ENCODE measurements around the gene PPID.
A peak's percentile ranks its signal among the peaks of the same experiment; 100 is the strongest.

The PPID gene

DNA sequence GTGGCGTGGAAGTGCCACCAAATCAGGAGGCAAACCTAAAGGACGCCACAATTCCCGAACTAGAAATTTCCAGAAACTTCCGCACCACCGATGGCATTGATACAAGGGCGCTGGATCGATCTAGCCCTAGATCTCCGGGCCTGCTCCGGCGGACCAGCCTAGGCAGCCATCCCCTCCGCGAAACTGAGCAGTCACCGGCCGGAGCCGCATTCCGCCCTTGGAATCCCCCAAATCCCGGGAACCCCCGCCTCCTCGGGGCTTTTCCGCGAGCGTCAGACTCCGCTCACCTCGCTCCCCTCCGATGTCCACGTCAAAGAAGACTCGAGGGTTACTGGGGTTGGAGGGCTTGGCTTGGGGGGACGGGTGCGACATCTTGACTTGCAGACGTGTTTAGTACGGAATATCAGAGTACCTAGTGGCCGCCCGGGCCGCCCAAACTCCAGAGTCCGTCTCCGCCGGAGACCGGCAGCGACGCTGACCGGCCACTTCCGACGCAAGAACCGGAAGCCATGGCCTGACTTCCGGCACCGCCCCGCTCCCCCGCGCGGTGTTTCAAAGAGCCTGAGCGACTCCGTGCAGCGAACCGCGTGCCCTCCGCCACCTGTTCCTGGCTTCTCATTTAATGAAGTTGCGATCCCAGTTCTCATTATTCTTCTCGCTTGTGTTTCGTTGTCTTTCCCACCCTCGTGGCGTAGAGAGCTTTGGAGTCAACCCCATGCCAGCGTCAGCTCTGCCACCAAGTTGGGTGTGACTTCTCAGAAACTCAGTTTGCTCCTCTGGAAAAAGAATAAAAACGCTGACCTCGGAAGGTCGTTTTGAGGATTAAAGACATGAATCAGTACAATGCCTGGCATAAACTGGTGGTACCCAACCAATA, at the start of gene PPID:
TSS of gene PPID (minus strand) at position 480 of the 877 bp plus-strand sequence. CDS start at position 372, 108 bp downstream.
- H3K4me3 ChIP-seq (ENCODE audit: low read depth, low read length) = peak within 1 kb of the TSS; percentile 92
- TF ChIP-seq, protein P1, sequence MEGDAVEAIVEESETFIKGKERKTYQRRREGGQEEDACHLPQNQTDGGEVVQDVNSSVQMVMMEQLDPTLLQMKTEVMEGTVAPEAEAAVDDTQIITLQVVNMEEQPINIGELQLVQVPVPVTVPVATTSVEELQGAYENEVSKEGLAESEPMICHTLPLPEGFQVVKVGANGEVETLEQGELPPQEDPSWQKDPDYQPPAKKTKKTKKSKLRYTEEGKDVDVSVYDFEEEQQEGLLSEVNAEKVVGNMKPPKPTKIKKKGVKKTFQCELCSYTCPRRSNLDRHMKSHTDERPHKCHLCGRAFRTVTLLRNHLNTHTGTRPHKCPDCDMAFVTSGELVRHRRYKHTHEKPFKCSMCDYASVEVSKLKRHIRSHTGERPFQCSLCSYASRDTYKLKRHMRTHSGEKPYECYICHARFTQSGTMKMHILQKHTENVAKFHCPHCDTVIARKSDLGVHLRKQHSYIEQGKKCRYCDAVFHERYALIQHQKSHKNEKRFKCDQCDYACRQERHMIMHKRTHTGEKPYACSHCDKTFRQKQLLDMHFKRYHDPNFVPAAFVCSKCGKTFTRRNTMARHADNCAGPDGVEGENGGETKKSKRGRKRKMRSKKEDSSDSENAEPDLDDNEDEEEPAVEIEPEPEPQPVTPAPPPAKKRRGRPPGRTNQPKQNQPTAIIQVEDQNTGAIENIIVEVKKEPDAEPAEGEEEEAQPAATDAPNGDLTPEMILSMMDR (IDR thresholded peaks at IDR 0.05; ENCODE audit: borderline replicate concordance, insufficient read depth, low read depth, low read length) = no peak

DNA sequence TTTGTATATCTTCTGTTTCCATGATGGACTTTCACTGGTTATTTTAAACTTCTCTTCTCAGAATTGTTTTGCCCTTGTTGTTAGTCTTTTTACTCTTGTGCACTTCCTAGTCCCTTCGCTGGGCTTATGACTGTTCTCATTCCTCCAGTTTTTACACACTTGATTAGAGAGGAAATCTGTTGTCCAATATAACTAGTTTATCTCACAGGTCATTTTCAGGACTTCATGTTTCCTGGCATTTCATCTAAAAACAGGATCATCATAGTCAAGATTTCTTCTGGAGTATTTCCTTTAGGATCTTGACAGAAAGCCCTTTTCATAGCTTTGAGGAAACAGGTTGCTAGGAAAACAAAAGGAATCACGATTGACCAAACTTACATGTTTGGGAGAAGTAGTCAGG, 48.6 kb upstream of the PPID start:
- no peak overlapping the region for H3K4me3 ChIP-seq (ENCODE audit: low read depth, low read length)
- TF ChIP-seq, protein P1 (IDR thresholded peaks at IDR 0.05; ENCODE audit: borderline replicate concordance, insufficient read depth, low read depth, low read length) = no peak

DNA sequence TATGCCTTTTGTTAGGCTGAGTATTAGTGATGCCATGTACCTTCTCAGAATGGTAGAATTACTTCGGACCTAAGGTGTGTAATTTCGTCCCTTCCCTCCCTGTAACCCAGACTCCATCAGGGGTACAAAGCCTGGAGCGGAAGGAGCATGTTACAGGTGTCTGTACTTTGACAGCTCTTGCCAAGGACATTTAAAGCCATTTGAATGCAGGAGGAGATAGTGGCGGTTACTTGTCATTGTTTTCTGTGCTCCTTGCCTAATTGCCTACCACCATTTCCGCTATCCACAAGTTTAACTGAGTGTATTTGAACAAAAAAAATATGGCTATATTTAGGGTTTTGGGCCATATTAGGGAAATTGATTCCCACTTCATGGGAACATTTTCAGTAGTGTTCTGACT, 47.5 kb upstream of the PPID start:
- H3K4me3 ChIP-seq (ENCODE audit: low read depth, low read length) = no peak overlapping the region
- TF ChIP-seq, protein P1 (IDR thresholded peaks at IDR 0.05; ENCODE audit: borderline replicate concordance, insufficient read depth, low read depth, low read length) = no peak

DNA sequence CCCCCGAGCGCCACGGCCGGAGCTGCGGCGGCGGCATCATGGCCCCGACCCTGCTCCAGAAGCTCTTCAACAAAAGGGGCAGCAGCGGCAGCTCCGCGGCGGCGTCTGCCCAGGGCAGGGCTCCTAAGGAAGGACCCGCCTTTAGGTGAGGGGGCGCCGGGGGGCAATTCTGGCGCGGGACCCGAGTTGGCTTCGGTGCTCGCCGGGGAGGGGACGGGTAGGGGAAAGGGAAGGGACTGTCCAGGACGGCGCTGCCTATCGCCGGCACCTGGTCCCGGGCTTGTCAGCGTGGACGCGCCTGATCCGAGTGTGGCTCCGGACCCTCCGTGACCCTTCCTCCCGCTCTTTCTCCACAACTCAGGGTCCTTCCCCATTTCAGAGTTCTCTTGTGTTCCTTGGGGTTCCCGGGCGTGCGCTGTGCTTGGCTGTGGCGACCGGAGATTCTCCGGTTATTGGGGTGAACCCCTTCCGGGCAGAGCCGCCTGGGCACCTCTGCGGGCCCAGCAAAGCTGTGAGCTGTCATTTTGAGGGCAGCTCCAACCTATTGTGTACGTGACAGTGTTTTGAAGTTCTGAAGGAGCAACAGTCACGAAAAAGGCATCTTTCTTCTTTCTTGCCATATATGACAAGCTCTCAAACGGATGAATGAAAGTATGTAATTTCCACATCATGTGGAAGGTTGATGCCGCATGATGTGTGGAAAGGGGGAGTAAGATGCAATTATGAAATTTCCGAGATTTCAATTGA, 46.2 kb upstream of the PPID start:
- TF ChIP-seq, protein P1 (IDR thresholded peaks at IDR 0.05; ENCODE audit: borderline replicate concordance, insufficient read depth, low read depth, low read length) = no peak
- H3K4me3 ChIP-seq (ENCODE audit: low read depth, low read length) = peak overlapping the region; percentile 47

DNA sequence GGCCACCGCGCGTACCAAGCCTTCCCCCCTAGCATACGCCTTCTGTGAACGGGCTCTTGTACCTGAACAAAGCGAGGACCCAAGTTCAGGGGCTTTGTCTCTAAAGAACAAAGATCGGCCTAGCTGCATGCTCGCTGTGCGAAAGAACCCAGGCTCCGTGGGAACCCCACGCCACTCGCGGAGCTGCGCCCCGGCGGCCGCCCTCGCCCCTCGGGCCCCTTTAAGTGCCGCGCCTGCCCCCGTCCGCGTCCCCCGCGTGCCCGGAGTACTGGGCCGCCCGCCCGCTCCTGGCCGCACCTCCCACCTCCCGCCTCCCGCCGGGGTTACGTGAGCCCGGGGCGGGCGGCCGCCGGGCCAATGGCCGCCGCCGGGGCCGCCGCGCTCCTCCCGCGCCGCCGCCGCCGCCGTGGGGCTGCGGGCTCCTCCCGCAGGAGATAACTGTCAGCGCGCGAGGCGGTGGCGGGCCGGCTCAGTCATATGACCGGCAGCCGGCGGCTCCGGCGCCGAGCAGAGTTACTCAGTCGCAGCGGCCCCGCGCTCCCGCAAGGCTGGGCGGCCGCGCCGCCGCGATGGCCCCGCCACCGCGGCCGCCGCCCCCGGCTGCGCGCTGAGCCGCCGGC, 45.5 kb upstream of the PPID start, which contains the start of gene FNIP2:
TSS of gene FNIP2 (plus strand) at position 472 of the 620 bp plus-strand sequence. CDS start 187 bp downstream, outside the sequence.
- H3K4me3 ChIP-seq (ENCODE audit: low read depth, low read length) = peak within 1 kb of the TSS; percentile 47
- TF ChIP-seq, protein P1 (IDR thresholded peaks at IDR 0.05; ENCODE audit: borderline replicate concordance, insufficient read depth, low read depth, low read length) = no peak

DNA sequence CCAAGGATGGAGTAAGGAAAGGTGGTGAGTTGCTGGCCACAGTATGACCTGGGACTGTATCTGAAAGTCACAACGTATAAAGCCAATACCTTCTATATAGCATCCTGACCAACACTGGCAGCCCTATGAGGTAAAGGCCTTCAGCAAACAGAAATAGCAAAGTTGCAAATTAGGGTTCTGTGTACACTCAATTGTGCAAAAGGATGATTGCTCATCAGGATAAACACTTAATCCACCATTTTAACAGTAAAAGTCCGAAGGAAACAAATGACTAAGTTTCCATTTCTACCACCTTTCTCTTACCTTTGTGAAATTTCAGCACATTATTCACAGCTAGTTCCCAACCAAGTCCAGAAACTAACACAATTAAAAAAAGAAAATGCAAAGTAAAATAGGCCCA, 44.3 kb upstream of the PPID start:
- no peak overlapping the region for H3K4me3 ChIP-seq (ENCODE audit: low read depth, low read length)

More for the DNA sequence above, 44.3 kb upstream of the PPID start:
- TF ChIP-seq, protein P1 (IDR thresholded peaks at IDR 0.05; ENCODE audit: borderline replicate concordance, insufficient read depth, low read depth, low read length) = no peak

Data from GM12875 (cell line).